Right cardiac atrium (tissue), 5 donors: ENCODE measurements around the gene BLVRB. TPM values are rescaled to one million over a fixed set of nuclear protein-coding genes. Genes with fewer than 3 reads are reported as not detected.

ENCODE experiments used
- ATAC-seq, 2 donors: fragments of 200-7000 bp; cut with Tn5 transposase; one replicate each; pipeline versions ENCODE4 v1.8.0 to v1.9.1; 2020; ENCODE audit warnings: moderate library complexity in 2 of 2, mild to moderate bottlenecking in 1 of 2
- DNase-seq, 3 donors: peaks; one replicate each; pipeline ENCODE4 v3.0.0-alpha.2; 2020
- H3K27ac ChIP-seq: one replicate; pipeline ENCODE4 v1.5.1; 2013; ENCODE audit warnings: mild to moderate bottlenecking, low read length, control low read depth, moderate library complexity
- H3K27me3 ChIP-seq: one replicate; pipeline ENCODE4 v1.6.1; 2013; ENCODE audit not compliant: control insufficient read depth, insufficient read depth
- H3K4me1 ChIP-seq: one replicate; pipeline ENCODE4 v1.6.1; 2013; ENCODE audit warnings: low read length; ENCODE audit not compliant: control insufficient read depth, insufficient read depth
- H3K4me3 ChIP-seq: one replicate; pipeline ENCODE4 v1.5.1; 2013; ENCODE audit warnings: low read length, control low read depth
- H3K9me3 ChIP-seq: one replicate; pipeline ENCODE4 v1.6.1; 2013; ENCODE audit warnings: low read length; ENCODE audit not compliant: control insufficient read depth
- WGBS: extraction: QIAGEN DNeasy Blood & Tissue Kit; methylation state at CpG from one replicate; pipeline ENCODE4 v1.1.7; 2013; 5-methylcytosine and 5-hydroxymethylcytosine counted together
- intact Hi-C, 4 donors: fragments of 100-400 bp; cut with DNase I; formaldehyde crosslinking; loops; one replicate each; pipeline versions ENCODE4 v1.11.0 to v1.14.0; 2022 to 2023
- polyA plus RNA-seq: library from polyadenylated mRNA; stranded (reverse); fragments of 200-250 nt; gene quantifications from one replicate; pipeline ENCODE4 v1.2.3, GENCODE V29; 2013
- total RNA-seq, 4 donors: library from RNA; stranded (reverse); fragmentation: NEBNext Ultra II Directional; extraction: Animal tissue kit (Norgen Biotek cat#: 25700); gene quantifications; one replicate each; pipeline ENCODE4 v1.2.1, GENCODE V29; 2021
- donor health status: healthy with polysubstance abuse.
- donor health status: DM: no; HTN: yes; CAD: no.
- donor health status: DM: no; HTN: no; CAD: no.
- donor health status: DM: no; HTN: yes; CAD: no; lungs with severe emphysema.
- donor health status: DM: yes; HTN: yes; CAD: no.

BLVRB gene
- total and polyA plus RNA-seq, 5 donors: 72.0 to 109 (median 91.9) TPM

- intact Hi-C loops: no loop called here
- H3K27ac ChIP-seq: no peak overlapping the region
- H3K4me1 ChIP-seq: no peaks in the 10 kb centered on the region
- H3K27me3 ChIP-seq: no peaks in the 10 kb centered on the region
- DNase-seq (no peak), ATAC-seq (no peak)
- H3K9me3 ChIP-seq: no peaks in the 10 kb centered on the region
- 94% methylated on average over 4 of the region's 4 CpGs for WGBS
- no peak overlapping the region for H3K4me3 ChIP-seq
Measured at GRCh38 chr19:40450664-40451063, 14.9 kb downstream of the BLVRB start.

- WGBS: 89% methylated on average over 4 of the region's 4 CpGs
- Histone ChIP-seq H3K27ac (no peak overlapping the region), H3K9me3 (no peaks in the 10 kb centered on the region), H3K27me3 (no peaks in the 10 kb centered on the region), H3K4me1 (no peaks in the 10 kb centered on the region), H3K4me3 (no peak overlapping the region)
- ATAC-seq (no peak), DNase-seq (no peak)
- intact Hi-C loops: loop anchor here in 1 of 4 donors (10.0 kb wide), 1 partner anchor 105 kb away; the partner anchor contains the start of genes C19orf47 and PLD3
Measured at GRCh38 chr19:40449506-40449905, 16.0 kb downstream of the BLVRB start.

GRCh38 chr19:40446263-40446784 lies 19.2 kb downstream of the BLVRB start:
- H3K27ac ChIP-seq: no peak overlapping the region
- H3K4me1 ChIP-seq: peaks cover 3% of the 10 kb centered on the region
- no peak overlapping the region for H3K4me3 ChIP-seq
- DNase-seq (no peak), ATAC-seq (no peak)
- intact Hi-C loops: loop anchor here in 1 of 4 donors (10.0 kb wide), 1 partner anchor 102 kb away; the partner anchor contains the start of genes C19orf47 and PLD3
- WGBS: 81% methylated on average over 8 of the region's 8 CpGs
- no peaks in the 10 kb centered on the region for H3K27me3 ChIP-seq
- H3K9me3 ChIP-seq: no peaks in the 10 kb centered on the region

- Histone ChIP-seq H3K4me3 (no peak overlapping the region), H3K27ac (no peak overlapping the region), H3K4me1 (peaks cover 3% of the 10 kb centered on the region), H3K27me3 (no peaks in the 10 kb centered on the region), H3K9me3 (no peaks in the 10 kb centered on the region)
- intact Hi-C loops: loop anchor here in 1 of 4 donors (10.0 kb wide), 1 partner anchor 101 kb away; the partner anchor contains the start of genes C19orf47 and PLD3
- no peak for DNase-seq
- WGBS: 70% methylated on average over 9 of the region's 9 CpGs
- no peak for ATAC-seq
Measured at GRCh38 chr19:40445780-40446262, 19.7 kb downstream of the BLVRB start.

GRCh38 chr19:40444825-40445312 lies 20.7 kb downstream of the BLVRB start:
- Histone ChIP-seq H3K4me1 (peaks cover 3% of the 10 kb centered on the region), H3K4me3 (peak overlapping the region; percentile 95), H3K27me3 (no peaks in the 10 kb centered on the region), H3K27ac (peak overlapping the region; percentile 43), H3K9me3 (no peaks in the 10 kb centered on the region)
- ATAC-seq (no peak), DNase-seq (no peak)
- intact Hi-C loops: loop anchor here in 1 of 4 donors (10.0 kb wide), 1 partner anchor 100 kb away; the partner anchor contains the start of genes C19orf47 and PLD3
- 17% methylated on average over 18 of the region's 18 CpGs for WGBS

- intact Hi-C loops: loop anchor here in 1 of 4 donors (10.0 kb wide), 1 partner anchor 99 kb away; the partner anchor contains the start of genes C19orf47 and PLD3
- Histone ChIP-seq H3K9me3 (no peaks in the 10 kb centered on the region), H3K4me1 (peaks cover 3% of the 10 kb centered on the region), H3K4me3 (peak within 1 kb of the TSS; percentile 95), H3K27me3 (no peaks in the 10 kb centered on the region), H3K27ac (peak within 1 kb of the TSS; percentile 99)
- WGBS: under 1% methylated on average over 72 of the region's 72 CpGs
- ATAC-seq: peak; percentile 89
- DNase-seq: peak; percentile 97 to 99 (median 99)
Measured at GRCh38 chr19:40444000-40444824, 21.3 kb downstream of the BLVRB start, which contains the start of gene SERTAD3. Gene SERTAD3, minus strand, starts transcription at chr19:40444335. Its CDS starts 2,255 bp downstream, at chr19:40442080.

- ATAC-seq (peak; percentile 91), DNase-seq (peak; percentile 100)
- Histone ChIP-seq H3K27ac (peak overlapping the region; percentile 99), H3K4me1 (peaks cover 3% of the 10 kb centered on the region), H3K9me3 (no peaks in the 10 kb centered on the region), H3K27me3 (no peaks in the 10 kb centered on the region), H3K4me3 (peak overlapping the region; percentile 95)
- intact Hi-C loops: loop anchor here in 1 of 4 donors (10.0 kb wide), 1 partner anchor 99 kb away; the partner anchor contains the start of genes C19orf47 and PLD3
- under 1% methylated on average over 52 of the region's 52 CpGs for WGBS
Measured at GRCh38 chr19:40443131-40443999, 22.2 kb downstream of the BLVRB start.

- no peak for ATAC-seq
- 14% methylated on average over 22 of the region's 22 CpGs for WGBS
- no peaks in the 10 kb centered on the region for H3K9me3 ChIP-seq
- peak overlapping the region; percentile 66 for H3K27ac ChIP-seq
- no peaks in the 10 kb centered on the region for H3K27me3 ChIP-seq
- H3K4me1 ChIP-seq: peaks cover 3% of the 10 kb centered on the region
- intact Hi-C loops: loop anchor here in 1 of 4 donors (10.0 kb wide), 1 partner anchor 98 kb away; the partner anchor contains the start of genes C19orf47 and PLD3
- no peak for DNase-seq
- H3K4me3 ChIP-seq: peak overlapping the region; percentile 45
Measured at GRCh38 chr19:40442328-40443130, 23.0 kb downstream of the BLVRB start.

GRCh38 chr19:40441719-40442253 lies 23.8 kb downstream of the BLVRB start:
- H3K4me3 ChIP-seq: peak overlapping the region; percentile 45

More at GRCh38 chr19:40441719-40442253, 23.8 kb downstream of the BLVRB start:
- intact Hi-C loops: loop anchor here in 1 of 4 donors (10.0 kb wide), 1 partner anchor 97 kb away; the partner anchor contains the start of genes C19orf47 and PLD3
- no peaks in the 10 kb centered on the region for H3K27me3 ChIP-seq
- 69% methylated on average over 11 of the region's 11 CpGs for WGBS
- DNase-seq (peak in 2 of 3 donors; percentile 39 to 60), ATAC-seq (no peak)
- no peak overlapping the region for H3K27ac ChIP-seq
- H3K4me1 ChIP-seq: peaks cover 3% of the 10 kb centered on the region
- H3K9me3 ChIP-seq: no peaks in the 10 kb centered on the region
